Right renal cortex interstitium (tissue), 3 donors: Measurements from ENCODE around the gene PI3. TPM values are rescaled to one million over a fixed set of nuclear protein-coding genes. Genes with fewer than 3 reads are reported as not detected.

Experiments used
- DNase-seq, 3 donors: peaks; one replicate each; pipeline ENCODE4 v3.0.0-alpha.2; 2013; ENCODE audit warnings: low read depth in 3 of 3, low spot score in 2 of 3
- polyA plus RNA-seq, 3 donors: library from polyadenylated mRNA; unstranded; fragments of 120-200 nt; gene quantifications; one replicate each; pipeline ENCODE4 v1.2.1, GENCODE V29; 2013; ENCODE audit not compliant: insufficient read length in 3 of 3

The PI3 gene
- polyA plus RNA-seq, 3 donors: not detected

- DNase-seq: no peak
Observed at GRCh38 chr20:45183084-45183483, 8.4 kb downstream of the PI3 start.

GRCh38 chr20:45187693-45188092 is 13.0 kb downstream of the PI3 start:
- DNase-seq: no peak

GRCh38 chr20:45189067-45189609 is 14.4 kb downstream of the PI3 start:
- DNase-seq: no peak

- DNase-seq: no peak
Observed at GRCh38 chr20:45189861-45190260, 15.2 kb downstream of the PI3 start.

- DNase-seq: no peak
Observed at GRCh38 chr20:45191926-45192325, 17.2 kb downstream of the PI3 start.

- no peak for DNase-seq
Observed at GRCh38 chr20:45193331-45193730, 18.6 kb downstream of the PI3 start.

GRCh38 chr20:45206725-45207124 is 32.0 kb downstream of the PI3 start, which contains the start of gene SEMG1:
Gene SEMG1 (plus strand): TSS chr20:45207033. CDS start chr20:45207054, 21 bp downstream.
- DNase-seq: no peak

GRCh38 chr20:45209924-45210323 is 35.2 kb downstream of the PI3 start:
- DNase-seq: no peak

GRCh38 chr20:45211569-45212474 is 37.1 kb downstream of the PI3 start:
- no peak for DNase-seq

GRCh38 chr20:45212836-45213235 is 38.1 kb downstream of the PI3 start:
- DNase-seq: no peak

- no peak for DNase-seq
Observed at GRCh38 chr20:45218124-45218523, 43.4 kb downstream of the PI3 start.

- DNase-seq: no peak
Observed at GRCh38 chr20:45218636-45219035, 43.9 kb downstream of the PI3 start.

GRCh38 chr20:45221076-45221475 is 46.4 kb downstream of the PI3 start, which contains the start of gene SEMG2:
Gene SEMG2 (plus strand): TSS chr20:45221373. CDS start chr20:45221390, 17 bp downstream.
- DNase-seq: no peak

GRCh38 chr20:45223136-45223535 is 48.4 kb downstream of the PI3 start:
- DNase-seq: no peak

Other genes starting within 250 kb of the PI3 start
- 10 to 100 TPM; 42.8 to 45.9 (median 43.9) TPM for gene TOMM34, start 214.5 kb upstream of the PI3 start, polyA plus RNA-seq
- gene STK4, start 208.4 kb upstream of the PI3 start, polyA plus RNA-seq: 10 to 100 TPM; 15.6 to 17.5 (median 17.0) TPM
- under 1 TPM; 0.33 to 0.64 (median 0.53) TPM for gene KCNS1, start 73.8 kb upstream of the PI3 start, polyA plus RNA-seq
- gene WFDC5, start 59.7 kb upstream of the PI3 start, polyA plus RNA-seq: not detected
- not detected for gene WFDC12, start 50.4 kb upstream of the PI3 start, polyA plus RNA-seq
- gene SEMG1, start 32.1 kb downstream of the PI3 start, polyA plus RNA-seq: not detected
- under 1 TPM in 1 of 3 donors, not detected in 2; 0.11 TPM for gene SEMG2, start 46.5 kb downstream of the PI3 start, polyA plus RNA-seq
- gene SLPI, start 79.7 kb downstream of the PI3 start, polyA plus RNA-seq: not detected
- gene RBPJL, start 131.9 kb downstream of the PI3 start, polyA plus RNA-seq: not detected
- gene MATN4, start 133.4 kb downstream of the PI3 start, polyA plus RNA-seq: under 1 TPM; 0.13 to 0.33 (median 0.17) TPM
- 100 to 1,000 TPM; 163 to 174 (median 172) TPM for gene SDC4, start 173.5 kb downstream of the PI3 start, polyA plus RNA-seq
- 10 to 100 TPM; 32.3 to 33.8 (median 33.8) TPM for gene SYS1, start 188.3 kb downstream of the PI3 start, polyA plus RNA-seq
- gene TP53TG5, start 203.4 kb downstream of the PI3 start, polyA plus RNA-seq: 1 to 10 TPM in 1 of 3 donors, under 1 TPM in 2; 0.76 to 1.3 (median 0.79) TPM
- gene DBNDD2, start 233.4 kb downstream of the PI3 start, polyA plus RNA-seq: 10 to 100 TPM; 25.0 to 31.1 (median 27.0) TPM
- 100 to 1,000 TPM in 1 of 3 donors, 10 to 100 TPM in 2; 90.8 to 101 (median 97.5) TPM for gene PIGT, start 241.2 kb downstream of the PI3 start, polyA plus RNA-seq